ENCODE measurements around the gene FIP1L1.

Gene FIP1L1

DNA sequence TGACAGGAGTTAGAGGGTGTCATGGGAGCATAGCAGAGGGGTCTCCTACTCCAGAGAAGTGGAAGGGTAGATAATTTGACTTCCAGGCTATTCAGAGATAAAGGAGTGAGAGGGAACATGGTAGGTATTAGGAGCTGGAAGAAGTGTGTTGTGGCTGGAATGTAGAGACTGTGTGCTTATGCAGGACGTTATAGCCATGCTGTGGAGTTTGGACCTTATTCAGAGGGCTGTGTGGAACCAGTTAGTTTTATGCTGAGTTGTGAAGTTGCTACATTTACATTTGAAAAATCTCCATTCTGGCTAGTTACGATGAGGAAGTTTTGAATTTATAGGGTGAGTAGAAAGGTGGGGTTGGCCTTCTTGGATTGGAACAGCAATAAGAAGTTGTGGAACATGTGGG is 67.5 kb downstream of the FIP1L1 start:
- Histone ChIP-seq H3K79me2 (ENCODE audit: insufficient read depth, low read length) (0 out of 2 replicates have a peak, but pooled peaks cover 3% of the 10 kb centered on the region), H3F3A (ENCODE audit: insufficient read depth, low read length) (no peaks in the 10 kb centered on the region), H3K36me3 (ENCODE audit: insufficient read depth, low read length) (peaks cover 78% of the 10 kb centered on the region), H3K4me3 (ENCODE audit: low read depth, low read length, poor library complexity, severe bottlenecking) (no peak overlapping the region), H3K27me3 (ENCODE audit: insufficient read depth, low read length) (no peaks in the 10 kb centered on the region), H3K9ac (ENCODE audit: low read length) (no peak overlapping the region), H3K9me2 (ENCODE audit: low read depth, low read length) (no peaks in the 10 kb centered on the region), H3K4me2 (ENCODE audit: low read length) (no peak overlapping the region), H2AFZ (ENCODE audit: low read length) (no peak overlapping the region), H3K9me3 (ENCODE audit: low read length) (no peaks in the 10 kb centered on the region), H4K20me1 (ENCODE audit: insufficient read depth, low read length) (no peaks in the 10 kb centered on the region), H3K4me1 (ENCODE audit: insufficient read depth, low read length, severe bottlenecking) (no peaks in the 10 kb centered on the region), H3K27ac (ENCODE audit: low read depth, low read length, poor library complexity, severe bottlenecking) (no peak overlapping the region)
- TF ChIP-seq, protein P1, sequence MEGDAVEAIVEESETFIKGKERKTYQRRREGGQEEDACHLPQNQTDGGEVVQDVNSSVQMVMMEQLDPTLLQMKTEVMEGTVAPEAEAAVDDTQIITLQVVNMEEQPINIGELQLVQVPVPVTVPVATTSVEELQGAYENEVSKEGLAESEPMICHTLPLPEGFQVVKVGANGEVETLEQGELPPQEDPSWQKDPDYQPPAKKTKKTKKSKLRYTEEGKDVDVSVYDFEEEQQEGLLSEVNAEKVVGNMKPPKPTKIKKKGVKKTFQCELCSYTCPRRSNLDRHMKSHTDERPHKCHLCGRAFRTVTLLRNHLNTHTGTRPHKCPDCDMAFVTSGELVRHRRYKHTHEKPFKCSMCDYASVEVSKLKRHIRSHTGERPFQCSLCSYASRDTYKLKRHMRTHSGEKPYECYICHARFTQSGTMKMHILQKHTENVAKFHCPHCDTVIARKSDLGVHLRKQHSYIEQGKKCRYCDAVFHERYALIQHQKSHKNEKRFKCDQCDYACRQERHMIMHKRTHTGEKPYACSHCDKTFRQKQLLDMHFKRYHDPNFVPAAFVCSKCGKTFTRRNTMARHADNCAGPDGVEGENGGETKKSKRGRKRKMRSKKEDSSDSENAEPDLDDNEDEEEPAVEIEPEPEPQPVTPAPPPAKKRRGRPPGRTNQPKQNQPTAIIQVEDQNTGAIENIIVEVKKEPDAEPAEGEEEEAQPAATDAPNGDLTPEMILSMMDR (IDR thresholded peaks at IDR 0.05; ENCODE audit: low read length), result no peak
- TF ChIP-seq EZH2 (IDR thresholded peaks at IDR 0.05; ENCODE audit: borderline replicate concordance, low read length), result no peak

DNA sequence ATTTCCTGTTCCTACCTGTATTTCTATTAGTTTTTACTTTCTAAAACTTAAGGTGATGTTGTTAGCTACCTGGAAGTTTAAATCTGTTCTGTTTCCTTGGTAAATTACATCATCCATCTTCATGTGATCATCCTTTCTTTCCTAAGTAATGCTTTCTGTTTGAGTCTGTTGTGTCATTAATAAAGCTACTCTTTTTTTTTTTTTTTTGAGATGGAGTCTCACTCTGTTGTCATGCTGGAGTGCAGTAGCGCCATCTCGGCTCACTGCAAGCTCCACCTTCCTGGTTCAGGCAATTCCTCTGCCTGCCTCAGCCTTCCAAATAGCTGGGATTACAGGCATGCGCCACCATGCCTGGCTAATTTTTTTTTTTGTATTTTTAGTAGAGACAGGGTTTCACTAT is 73.3 kb downstream of the FIP1L1 start:
- Histone ChIP-seq H3K4me3 (ENCODE audit: low read depth, low read length, poor library complexity, severe bottlenecking) (no peak overlapping the region), H2AFZ (ENCODE audit: low read length) (no peak overlapping the region), H3K4me1 (ENCODE audit: insufficient read depth, low read length, severe bottlenecking) (no peaks in the 10 kb centered on the region), H3K4me2 (ENCODE audit: low read length) (no peak overlapping the region), H3F3A (ENCODE audit: insufficient read depth, low read length) (no peaks in the 10 kb centered on the region), H3K9ac (ENCODE audit: low read length) (no peak overlapping the region), H3K9me3 (ENCODE audit: low read length) (no peaks in the 10 kb centered on the region), H3K27me3 (ENCODE audit: insufficient read depth, low read length) (no peaks in the 10 kb centered on the region), H4K20me1 (ENCODE audit: insufficient read depth, low read length) (no peaks in the 10 kb centered on the region), H3K79me2 (ENCODE audit: insufficient read depth, low read length) (no peaks in the 10 kb centered on the region), H3K9me2 (ENCODE audit: low read depth, low read length) (no peaks in the 10 kb centered on the region), H3K27ac (ENCODE audit: low read depth, low read length, poor library complexity, severe bottlenecking) (no peak overlapping the region), H3K36me3 (ENCODE audit: insufficient read depth, low read length) (peaks cover 72% of the 10 kb centered on the region)
- no peak for TF ChIP-seq EZH2 (IDR thresholded peaks at IDR 0.05; ENCODE audit: borderline replicate concordance, low read length)
- TF ChIP-seq, protein P1 (IDR thresholded peaks at IDR 0.05; ENCODE audit: low read length), result no peak

DNA sequence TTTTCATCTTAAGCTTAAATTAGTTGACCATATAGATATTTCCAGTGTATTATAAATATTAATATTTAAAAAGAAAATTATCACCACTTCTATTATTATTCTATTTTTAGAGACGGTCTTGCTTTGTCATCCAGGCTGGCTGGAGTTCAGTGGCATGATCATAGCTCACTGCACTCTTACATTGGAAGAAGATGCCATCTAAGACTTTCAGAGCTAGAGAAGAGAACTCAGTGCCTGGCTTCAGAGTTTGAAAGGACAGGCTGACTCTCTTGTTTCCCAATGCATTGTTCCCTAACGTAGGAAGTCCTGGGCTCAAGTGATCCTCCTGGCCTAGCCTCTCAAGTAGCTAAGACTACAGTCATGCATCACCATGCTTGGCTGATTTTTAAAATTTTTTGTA is 75.9 kb downstream of the FIP1L1 start:
- no peak overlapping the region for H3K4me3 ChIP-seq (ENCODE audit: low read depth, low read length, poor library complexity, severe bottlenecking)
- no peaks in the 10 kb centered on the region for H4K20me1 ChIP-seq (ENCODE audit: insufficient read depth, low read length)
- H3K36me3 ChIP-seq (ENCODE audit: insufficient read depth, low read length), result peaks cover 73% of the 10 kb centered on the region
- no peaks in the 10 kb centered on the region for H3K4me1 ChIP-seq (ENCODE audit: insufficient read depth, low read length, severe bottlenecking)
- no peaks in the 10 kb centered on the region for H3K9me2 ChIP-seq (ENCODE audit: low read depth, low read length)
- no peak overlapping the region for H3K4me2 ChIP-seq (ENCODE audit: low read length)
- no peaks in the 10 kb centered on the region for H3K9me3 ChIP-seq (ENCODE audit: low read length)
- H3K27ac ChIP-seq (ENCODE audit: low read depth, low read length, poor library complexity, severe bottlenecking), result no peak overlapping the region
- H2AFZ ChIP-seq (ENCODE audit: low read length), result no peak overlapping the region
- H3K27me3 ChIP-seq (ENCODE audit: insufficient read depth, low read length), result no peaks in the 10 kb centered on the region
- H3F3A ChIP-seq (ENCODE audit: insufficient read depth, low read length), result no peaks in the 10 kb centered on the region
- TF ChIP-seq EZH2 (IDR thresholded peaks at IDR 0.05; ENCODE audit: borderline replicate concordance, low read length), result no peak
- TF ChIP-seq, protein P1 (IDR thresholded peaks at IDR 0.05; ENCODE audit: low read length), result no peak
- no peaks in the 10 kb centered on the region for H3K79me2 ChIP-seq (ENCODE audit: insufficient read depth, low read length)
- no peak overlapping the region for H3K9ac ChIP-seq (ENCODE audit: low read length)

Measured in OCI-LY1 (cell line).